Tibial artery (tissue), 4 donors: ENCODE measurements around the gene NOL7.

Experiments used
- DNase-seq, 2 donors: peaks; one replicate each; pipeline ENCODE4 v3.0.0-alpha.2; 2019
- H3K27ac ChIP-seq, 2 donors: fragments of 200-600 bp; sonication (generic) in 1 of 2; 1 replicate in 1 of 2; 2 replicates in 1 of 2; pipeline ENCODE4 v1.5.1; 2018 to 2019; ENCODE audit warnings: mild to moderate bottlenecking in 1 of 2
- H3K27me3 ChIP-seq, 2 donors: fragments of 200-600 bp; sonication (generic) in 1 of 2; one replicate each; pipeline versions ENCODE4 v1.5.1 to v1.6.0; 2016 to 2019
- H3K36me3 ChIP-seq, 3 donors: fragments of 200-600 bp; sonication (generic) in 2 of 3; one replicate each; pipeline ENCODE4 v1.5.1; 2016 to 2019; ENCODE audit warnings: mild to moderate bottlenecking in 2 of 3
- H3K4me1 ChIP-seq, 4 donors: fragments of 200-600 bp; sonication (generic) in 2 of 4; 1 replicate in 3 of 4; 2 replicates in 1 of 4; pipeline ENCODE4 v1.5.1; 2016 to 2019
- H3K4me3 ChIP-seq, 2 donors: fragments of 200-600 bp; sonication (generic) in 1 of 2; 1 replicate in 1 of 2; 2 replicates in 1 of 2; pipeline ENCODE4 v1.5.1; 2018 to 2019; ENCODE audit warnings: mild to moderate bottlenecking in 2 of 2
- H3K9me3 ChIP-seq, 3 donors: fragments of 200-600 bp; sonication (generic) in 1 of 3; one replicate each; pipeline ENCODE4 v1.5.1; 2016 to 2019
- CTCF ChIP-seq, 2 experiments: fragments of 200-600 bp in 1 of 2; fragments of 450-650 bp in 1 of 2; IDR thresholded peaks; one replicate each; pipeline ENCODE4 v1.5.1; 2017 to 2019; ENCODE audit warnings: antibody characterized with exemption in 2 of 2, mild to moderate bottlenecking in 1 of 2, moderate library complexity in 1 of 2
- intact Hi-C: fragments of 100-400 bp; cut with DNase I; formaldehyde crosslinking; loops from one replicate; pipeline ENCODE4 v1.15.0; 2023; ENCODE audit warnings: low total_unique reads

The NOL7 gene

GRCh38 chr6:13614926-13615791 lies at the start of gene NOL7:
Gene NOL7, plus strand, starts transcription at chr6:13615335. Its CDS starts 24 bp downstream, at chr6:13615359.
- intact Hi-C loops: loop anchor here (5.0 kb wide), 2 partner anchors 38 to 152 kb away; no protein-coding TSS in a partner anchor
- peak; percentile 96 to 98 for DNase-seq
- Histone ChIP-seq H3K36me3 (peaks cover 24 to 36% (median 30%) of the 10 kb centered on the region in 3 donors), H3K9me3 (no peaks in the 10 kb centered on the region), H3K4me1 (peaks cover 0 to 25% (median 16%) of the 10 kb centered on the region in 4 donors), H3K4me3 (peak within 1 kb of the TSS; percentile 75 to 95), H3K27ac (peak within 1 kb of the TSS; percentile 92 to 96), H3K27me3 (no peaks in the 10 kb centered on the region)
- peak; percentile 86 to 94 for TF ChIP-seq CTCF (IDR thresholded peaks at IDR 0.05)

- Histone ChIP-seq H3K36me3 (no peaks in the 10 kb centered on the region), H3K9me3 (no peaks in the 10 kb centered on the region), H3K27me3 (peaks cover 0 to 18% of the 10 kb centered on the region in 2 donors), H3K4me3 (no peak overlapping the region), H3K27ac (no peak overlapping the region), H3K4me1 (no peaks in the 10 kb centered on the region)
- TF ChIP-seq CTCF (IDR thresholded peaks at IDR 0.05): no peak
- DNase-seq: no peak
- intact Hi-C loops: no loop called here
Observed at GRCh38 chr6:13565921-13566320, 49.2 kb upstream of the NOL7 start.

GRCh38 chr6:13566500-13566899 lies 48.6 kb upstream of the NOL7 start:
- intact Hi-C loops: no loop called here
- DNase-seq: no peak
- Histone ChIP-seq H3K27ac (no peak overlapping the region), H3K9me3 (no peaks in the 10 kb centered on the region), H3K4me1 (no peaks in the 10 kb centered on the region), H3K4me3 (no peak overlapping the region), H3K36me3 (no peaks in the 10 kb centered on the region), H3K27me3 (peaks cover 0 to 18% of the 10 kb centered on the region in 2 donors)
- TF ChIP-seq CTCF (IDR thresholded peaks at IDR 0.05): no peak

- Histone ChIP-seq H3K36me3 (no peaks in the 10 kb centered on the region), H3K4me3 (no peak overlapping the region), H3K27ac (no peak overlapping the region), H3K4me1 (peaks cover 0 to 8% (median 5%) of the 10 kb centered on the region in 4 donors), H3K27me3 (peaks cover 0 to 18% of the 10 kb centered on the region in 2 donors), H3K9me3 (no peaks in the 10 kb centered on the region)
- TF ChIP-seq CTCF (IDR thresholded peaks at IDR 0.05): no peak
- intact Hi-C loops: no loop called here
- DNase-seq: no peak
Observed at GRCh38 chr6:13568970-13569369, 46.2 kb upstream of the NOL7 start.

- Histone ChIP-seq H3K36me3 (no peaks in the 10 kb centered on the region), H3K4me3 (no peak overlapping the region), H3K9me3 (no peaks in the 10 kb centered on the region), H3K27ac (no peak overlapping the region), H3K4me1 (peaks cover 0 to 9% (median 6%) of the 10 kb centered on the region in 4 donors), H3K27me3 (peaks cover 0 to 5% of the 10 kb centered on the region in 2 donors)
- intact Hi-C loops: loop anchor here (10.0 kb wide), 1 partner anchor 237 kb away; no protein-coding TSS in a partner anchor
- no peak for TF ChIP-seq CTCF (IDR thresholded peaks at IDR 0.05)
- DNase-seq: no peak
Observed at GRCh38 chr6:13572240-13572639, 42.9 kb upstream of the NOL7 start.
